Esophagus squamous epithelium (tissue), 4 donors: ENCODE results near the gene WHRN.

Source experiments
- CTCF ChIP-seq, 6 experiments: fragments of 450-650 bp in 4 of 6; fragments of 200-600 bp in 2 of 6; sonication (generic) in 2 of 6; IDR thresholded peaks; one replicate each; pipeline ENCODE4 v1.5.1; 2016 to 2019; ENCODE audit warnings: antibody characterized with exemption in 6 of 6, mild to moderate bottlenecking in 4 of 6, moderate library complexity in 4 of 6
- POLR2A ChIP-seq, 4 donors: fragments of 450-650 bp; IDR thresholded peaks; one replicate each; pipeline ENCODE4 v1.6.1; 2017; ENCODE audit warnings: antibody characterized with exemption in 4 of 4, mild to moderate bottlenecking in 4 of 4, moderate library complexity in 3 of 4

GRCh38 chr9:114489928-114490327 is 15.3 kb downstream of the WHRN start:
- no peak for TF ChIP-seq CTCF (IDR thresholded peaks at IDR 0.05)
- TF ChIP-seq POLR2A (IDR thresholded peaks at IDR 0.05), result no peak
